Activated CD8-positive, alpha-beta T cell treated with anti-CD3 and anti-CD28 coated beads, Interleukin-2, amount 10 ng/mL, durations not matched to agents 7 days and 5 days (primary cell): Measurements from ENCODE around the gene CCDC82. TPM values are rescaled to one million over a fixed set of nuclear protein-coding genes. Genes with fewer than 3 reads are reported as not detected.

Experiments used
- ATAC-seq: fragments of 150-1000 bp; cut with Tn5 transposase; one replicate; pipeline ENCODE4 v1.10.0; 2021; ENCODE audit warnings: moderate library complexity
- CTCF ChIA-PET: fragments of 350-600 bp; sonication (Branson Sonifier 250); formaldehyde crosslinking; loops from one replicate; lab custom pipeline; 2021; ENCODE audit warnings: antibody characterized with exemption; lab: Charles Lee
- POLR2A ChIA-PET: fragments of 350-600 bp; sonication (Branson Sonifier 250); formaldehyde crosslinking; loops from one replicate; lab custom pipeline; 2021; ENCODE audit warnings: antibody characterized with exemption; lab: Charles Lee
- DNase-seq: peaks from one replicate; pipeline ENCODE4 v3.0.0-alpha.2; 2020
- H3K27ac Mint-ChIP-seq: one replicate; pipeline ENCODE4 v1.8.0; 2021; ENCODE audit warnings: mild to moderate bottlenecking, mixed read lengths
- H3K27me3 Mint-ChIP-seq: one replicate; pipeline ENCODE4 v1.8.0; 2021; ENCODE audit warnings: low read depth, mixed read lengths
- H3K36me3 Mint-ChIP-seq: one replicate; pipeline ENCODE4 v1.8.0; 2021; ENCODE audit warnings: low read depth, mixed read lengths
- H3K4me1 Mint-ChIP-seq: one replicate; pipeline ENCODE4 v1.8.0; 2021; ENCODE audit warnings: low read depth, mixed read lengths
- H3K4me3 Mint-ChIP-seq: one replicate; pipeline ENCODE4 v1.8.0; 2021; ENCODE audit warnings: mild to moderate bottlenecking, mixed read lengths
- H3K9me3 Mint-ChIP-seq: one replicate; pipeline ENCODE4 v1.8.0; 2022; ENCODE audit warnings: mixed read lengths; ENCODE audit not compliant: insufficient read depth
- total RNA-seq, 2 experiments: library from RNA; stranded (reverse); gene quantifications; one replicate each; pipeline ENCODE4 v1.2.3, GENCODE V29; 2021

The CCDC82 gene
- total RNA-seq, 2 experiments from 2014 or later, result 35.7 to 37.5 TPM

- no peaks in the 10 kb centered on the region for H3K27me3 Mint-ChIP-seq
- no peak overlapping the region for H3K4me3 Mint-ChIP-seq
- ChIA-PET CTCF (interaction anchor here (0.6 to 2.9 kb wide), 54 partner anchors 10 to 1239 kb away, joined by 3 to 36 read pairs (median 4); partner anchors contain the start of genes CEP57, FAM76B and MAML2), POLR2A (no interaction called here)
- H3K9me3 Mint-ChIP-seq, result no peaks in the 10 kb centered on the region
- peaks cover 28% of the 10 kb centered on the region for H3K4me1 Mint-ChIP-seq
- peaks cover 20% of the 10 kb centered on the region for H3K36me3 Mint-ChIP-seq
- ATAC-seq (no peak), DNase-seq (no peak)
- H3K27ac Mint-ChIP-seq, result no peak overlapping the region
Measured at GRCh38 chr11:96393753-96394348, 4.1 kb upstream of the CCDC82 start.

- peak overlapping the region; percentile 91 for H3K4me3 Mint-ChIP-seq
- H3K27ac Mint-ChIP-seq, result no peak overlapping the region
- peaks cover 29% of the 10 kb centered on the region for H3K36me3 Mint-ChIP-seq
- CTCF ChIA-PET, result interaction anchor here (0.6 to 1.4 kb wide), 3 partner anchors 337 to 632 kb away, joined by 3 to 5 read pairs (median 4); no protein-coding TSS in a partner anchor
- peaks cover 48% of the 10 kb centered on the region for H3K4me1 Mint-ChIP-seq
- ATAC-seq (no peak), DNase-seq (no peak)
- no peaks in the 10 kb centered on the region for H3K27me3 Mint-ChIP-seq
- POLR2A ChIA-PET, result no interaction called here
- no peaks in the 10 kb centered on the region for H3K9me3 Mint-ChIP-seq
Measured at GRCh38 chr11:96391698-96392307, 2.1 kb upstream of the CCDC82 start.

DNA sequence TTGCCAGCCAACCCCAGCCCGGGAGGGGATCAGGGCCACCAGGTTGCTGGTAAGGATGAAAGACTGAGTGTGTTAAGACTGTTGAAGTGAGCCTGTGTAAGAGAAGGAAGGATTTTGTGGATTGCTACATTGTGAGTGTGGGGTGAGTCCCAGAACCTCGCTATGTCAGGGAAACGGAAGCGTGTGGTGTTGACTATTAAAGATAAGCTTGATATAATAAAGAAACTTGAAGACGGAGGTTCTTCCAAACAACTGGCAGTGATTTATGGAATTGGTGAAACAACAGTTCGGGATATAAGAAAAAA lies 728 bp upstream of the CCDC82 start:
- Mint-ChIP-seq H3K36me3 (peaks cover 39% of the 10 kb centered on the region), H3K9me3 (no peaks in the 10 kb centered on the region), H3K4me3 (peak overlapping the region; percentile 91), H3K4me1 (peaks cover 54% of the 10 kb centered on the region), H3K27me3 (no peaks in the 10 kb centered on the region), H3K27ac (peak overlapping the region; percentile 97)
- CTCF ChIA-PET, result interaction anchor here (1.0 to 2.9 kb wide), 4 partner anchors 47 to 599 kb away, joined by 3 to 35 read pairs (median 14); partner anchors contain the start of gene MAML2
- no peak for DNase-seq
- no peak for ATAC-seq
- POLR2A ChIA-PET, result interaction anchor here (1.2 to 2.8 kb wide), 6 partner anchors 9 to 1322 kb away, joined by 4 to 42 read pairs (median 12); partner anchors contain the start of genes CEP57, FAM76B and MAML2

- CTCF ChIA-PET, result interaction anchor here (0.7 to 2.9 kb wide), 18 partner anchors 9 to 1158 kb away, joined by 3 to 35 read pairs (median 4); partner anchors contain the start of genes MAML2 and SESN3
- Mint-ChIP-seq H3K4me3 (peak overlapping the region; percentile 91), H3K36me3 (peaks cover 47% of the 10 kb centered on the region), H3K4me1 (peaks cover 63% of the 10 kb centered on the region), H3K27ac (peak overlapping the region; percentile 97), H3K27me3 (no peaks in the 10 kb centered on the region), H3K9me3 (no peaks in the 10 kb centered on the region)
- POLR2A ChIA-PET, result interaction anchor here (0.6 to 2.8 kb wide), 23 partner anchors 9 to 1321 kb away, joined by 3 to 42 read pairs (median 4); partner anchors contain the start of genes CEP57, ENDOD1, FAM76B and MAML2
- DNase-seq, result no peak
- peak; percentile 68 for ATAC-seq
Measured at GRCh38 chr11:96388891-96389719, 607 bp downstream of the CCDC82 start.

DNA sequence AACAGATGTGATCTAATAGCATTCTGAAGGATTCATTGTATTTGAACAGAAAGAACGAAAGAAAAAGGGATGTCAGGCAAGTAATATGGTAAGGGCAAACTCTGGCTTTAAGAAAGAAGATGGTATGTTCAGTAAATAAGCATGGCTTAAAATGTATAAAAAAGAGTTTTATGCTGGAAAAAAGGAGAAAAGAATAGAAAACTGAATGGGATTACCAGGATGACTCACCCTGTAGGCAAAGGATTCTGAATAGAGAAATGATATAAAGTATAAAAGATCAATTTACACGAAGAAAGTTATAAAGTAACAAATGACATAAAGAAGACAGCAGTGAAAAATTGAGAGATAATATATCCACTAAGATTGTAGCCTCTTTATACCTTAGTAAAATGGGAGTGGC lies 4.5 kb downstream of the CCDC82 start:
- DNase-seq (no peak), ATAC-seq (no peak)
- H3K4me3 Mint-ChIP-seq, result no peak overlapping the region
- H3K27me3 Mint-ChIP-seq, result no peaks in the 10 kb centered on the region
- no peak overlapping the region for H3K27ac Mint-ChIP-seq
- H3K4me1 Mint-ChIP-seq, result peaks cover 39% of the 10 kb centered on the region
- ChIA-PET POLR2A (no interaction called here), CTCF (interaction anchor here (1.7 to 2.0 kb wide), 2 partner anchors 42 kb away, joined by 7 to 11 read pairs; partner anchors contain the start of gene MAML2)
- H3K9me3 Mint-ChIP-seq, result no peaks in the 10 kb centered on the region
- peaks cover 49% of the 10 kb centered on the region for H3K36me3 Mint-ChIP-seq

DNA sequence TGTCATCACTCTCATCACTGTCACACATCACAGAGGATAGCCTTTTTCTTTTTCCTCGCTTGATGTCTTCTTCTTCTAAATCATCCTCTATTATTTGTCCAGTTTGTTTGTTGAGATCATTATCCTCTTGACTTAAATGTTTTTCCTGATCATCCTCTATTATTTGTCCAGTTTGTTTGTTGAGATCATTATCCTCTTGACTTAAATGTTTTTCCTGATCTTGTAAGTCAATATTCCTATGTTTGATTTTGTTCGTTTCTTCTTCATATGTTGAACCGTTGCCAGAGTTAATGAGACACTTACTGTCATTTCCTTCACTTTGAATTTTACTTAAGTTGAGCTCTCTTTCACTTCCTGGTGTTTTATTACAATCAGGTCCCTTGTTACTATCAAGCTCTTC lies 5.6 kb downstream of the CCDC82 start:
- no peaks in the 10 kb centered on the region for H3K9me3 Mint-ChIP-seq
- H3K4me1 Mint-ChIP-seq, result peaks cover 39% of the 10 kb centered on the region
- no peak for DNase-seq
- ATAC-seq, result no peak
- CTCF ChIA-PET, result interaction anchor here (0.8 to 1.7 kb wide), 4 partner anchors 10 to 371 kb away, joined by 3 to 11 read pairs (median 6); partner anchors contain the start of gene MAML2
- POLR2A ChIA-PET, result no interaction called here
- peaks cover 58% of the 10 kb centered on the region for H3K36me3 Mint-ChIP-seq
- H3K27ac Mint-ChIP-seq, result no peak overlapping the region
- no peak overlapping the region for H3K4me3 Mint-ChIP-seq
- H3K27me3 Mint-ChIP-seq, result no peaks in the 10 kb centered on the region

DNA sequence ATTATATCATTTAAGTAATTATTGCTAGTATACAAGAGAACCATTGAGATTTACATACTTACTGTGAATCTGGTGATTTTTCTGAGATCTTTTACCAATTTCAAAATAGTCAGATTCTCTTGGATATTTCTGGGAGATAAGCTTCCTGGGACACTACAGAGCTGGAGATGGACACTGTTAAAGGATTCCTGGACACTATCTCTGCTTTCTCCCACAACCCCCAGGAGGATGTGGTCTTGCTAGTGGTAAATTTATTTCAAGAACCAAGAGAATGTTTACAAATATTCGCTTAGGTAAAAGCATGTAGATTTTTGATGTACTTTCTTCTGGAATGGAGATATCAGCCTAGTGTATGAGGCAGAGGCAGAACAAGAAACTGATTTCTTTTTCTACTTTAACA lies 12.9 kb downstream of the CCDC82 start:
- H3K36me3 Mint-ChIP-seq, result peaks cover 50% of the 10 kb centered on the region

GRCh38 chr11:96373826-96374225 lies 15.9 kb downstream of the CCDC82 start:
- Mint-ChIP-seq H3K4me1 (peaks cover 11% of the 10 kb centered on the region), H3K27ac (no peak overlapping the region), H3K4me3 (no peak overlapping the region), H3K9me3 (no peaks in the 10 kb centered on the region), H3K36me3 (peaks cover 44% of the 10 kb centered on the region), H3K27me3 (no peaks in the 10 kb centered on the region)
- DNase-seq (no peak), ATAC-seq (no peak)
- ChIA-PET POLR2A (no interaction called here), CTCF (no interaction called here)

More for the DNA sequence above, 12.9 kb downstream of the CCDC82 start:
- Mint-ChIP-seq H3K9me3 (no peaks in the 10 kb centered on the region), H3K4me1 (peaks cover 11% of the 10 kb centered on the region), H3K27me3 (no peaks in the 10 kb centered on the region), H3K4me3 (no peak overlapping the region), H3K27ac (no peak overlapping the region)
- ATAC-seq (no peak), DNase-seq (no peak)
- POLR2A ChIA-PET, result no interaction called here
- CTCF ChIA-PET, result no interaction called here

GRCh38 chr11:96367342-96367741 lies 22.4 kb downstream of the CCDC82 start:
- Mint-ChIP-seq H3K27ac (no peak overlapping the region), H3K9me3 (no peaks in the 10 kb centered on the region), H3K36me3 (peaks cover 40% of the 10 kb centered on the region), H3K4me3 (no peak overlapping the region), H3K27me3 (no peaks in the 10 kb centered on the region), H3K4me1 (no peaks in the 10 kb centered on the region)
- CTCF ChIA-PET, result no interaction called here
- no peak for ATAC-seq
- POLR2A ChIA-PET, result no interaction called here
- DNase-seq, result no peak

- Mint-ChIP-seq H3K9me3 (no peaks in the 10 kb centered on the region), H3K36me3 (peaks cover 37% of the 10 kb centered on the region), H3K27ac (no peak overlapping the region), H3K4me1 (no peaks in the 10 kb centered on the region), H3K27me3 (no peaks in the 10 kb centered on the region), H3K4me3 (no peak overlapping the region)
- ATAC-seq, result no peak
- CTCF ChIA-PET, result interaction anchor here (2.0 kb wide), 1 partner anchor 23 kb away, joined by 12 read pairs; the partner anchor contains the start of gene MAML2
- POLR2A ChIA-PET, result no interaction called here
- no peak for DNase-seq
Measured at GRCh38 chr11:96366024-96366423, 23.7 kb downstream of the CCDC82 start.

DNA sequence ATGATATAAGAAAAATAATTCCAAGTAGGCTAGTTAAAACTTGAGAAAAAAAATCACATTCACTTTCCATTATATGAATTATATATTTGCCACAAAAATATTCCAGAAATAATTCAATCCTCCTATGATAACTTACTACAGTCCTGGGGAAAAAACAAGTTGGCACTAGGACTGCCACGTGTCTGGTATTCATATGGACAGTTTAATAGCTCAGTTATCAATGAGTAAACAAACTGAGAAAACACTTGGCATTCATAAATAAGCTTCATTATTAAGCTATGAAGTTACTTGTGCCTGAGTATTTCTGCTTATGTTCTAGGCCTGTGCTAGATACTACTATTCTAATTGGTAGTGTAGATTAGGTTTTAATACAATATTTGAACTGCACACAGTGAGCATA lies 24.2 kb downstream of the CCDC82 start:
- ATAC-seq (no peak), DNase-seq (no peak)
- peaks cover 36% of the 10 kb centered on the region for H3K36me3 Mint-ChIP-seq
- POLR2A ChIA-PET, result no interaction called here
- CTCF ChIA-PET, result interaction anchor here (2.0 kb wide), 1 partner anchor 22 kb away, joined by 12 read pairs; the partner anchor contains the start of gene MAML2
- H3K27me3 Mint-ChIP-seq, result no peaks in the 10 kb centered on the region
- no peak overlapping the region for H3K4me3 Mint-ChIP-seq
- no peaks in the 10 kb centered on the region for H3K4me1 Mint-ChIP-seq
- no peaks in the 10 kb centered on the region for H3K9me3 Mint-ChIP-seq
- H3K27ac Mint-ChIP-seq, result no peak overlapping the region
